Left ventricle myocardium inferior (tissue), 1 donor: ENCODE results near the gene SH3BP5L. TPM values are rescaled to one million over a fixed set of nuclear protein-coding genes. Genes with fewer than 3 reads are reported as not detected.

Source experiments
- DNase-seq: peaks from one replicate; pipeline ENCODE4 v3.0.0-alpha.2; 2020
- H3K27ac ChIP-seq: fragments of 200-600 bp; replicated peaks from 2 replicates; pipeline ENCODE4 v1.8.0; 2021
- H3K27me3 ChIP-seq: fragments of 200-600 bp; 2 replicates; pipeline ENCODE4 v1.8.0; 2021; ENCODE audit warnings: low read depth
- H3K36me3 ChIP-seq: fragments of 200-600 bp; 2 replicates; pipeline ENCODE4 v1.8.0; 2021
- H3K4me1 ChIP-seq: fragments of 200-600 bp; 2 replicates; pipeline ENCODE4 v1.8.0; 2021
- H3K4me3 ChIP-seq: fragments of 200-600 bp; 2 replicates; pipeline ENCODE4 v1.8.0; 2021; ENCODE audit warnings: mild to moderate bottlenecking, moderate library complexity
- H3K9me3 ChIP-seq: fragments of 200-600 bp; replicated peaks from 2 replicates; pipeline ENCODE4 v1.8.0; 2021
- CTCF ChIP-seq: fragments of 200-600 bp; IDR thresholded peaks from 2 replicates; pipeline ENCODE4 v1.8.0; 2021; ENCODE audit warnings: antibody characterized with exemption, mild to moderate bottlenecking, borderline replicate concordance
- intact Hi-C: fragments of 100-400 bp; cut with micrococcal nuclease; formaldehyde crosslinking; loops from one replicate; pipeline ENCODE4 v1.11.0; 2022
- total RNA-seq: library from RNA; stranded (reverse); fragmentation: NEBNext Ultra II Directional; extraction: Animal tissue kit (Norgen Biotek cat#: 25700); gene quantifications from one replicate; pipeline ENCODE4 v1.2.1, GENCODE V29; 2021
- donor health status: DM: no; HTN: yes; CAD: no; lungs with severe emphysema.

The SH3BP5L gene
- total RNA-seq, 1 donor from 2014 or later: 18.0 TPM

GRCh38 chr1:248850124-248850523 lies 24.4 kb upstream of the SH3BP5L start:
- Histone ChIP-seq H3K4me1 (peaks cover 12% of the 10 kb centered on the region), H3K4me3 (no peak overlapping the region), H3K27me3 (no peaks in the 10 kb centered on the region), H3K9me3 (no peaks in the 10 kb centered on the region), H3K27ac (no peak overlapping the region), H3K36me3 (peaks cover 63% of the 10 kb centered on the region)
- intact Hi-C loops: no loop called here
- no peak for DNase-seq
- TF ChIP-seq CTCF: no peak

- no peaks in the 10 kb centered on the region for H3K9me3 ChIP-seq
- H3K36me3 ChIP-seq: peaks cover 68% of the 10 kb centered on the region
- H3K27me3 ChIP-seq: no peaks in the 10 kb centered on the region
- peaks cover 12% of the 10 kb centered on the region for H3K4me1 ChIP-seq
- H3K27ac ChIP-seq: no peak overlapping the region
- no peak for TF ChIP-seq CTCF
- no peak overlapping the region for H3K4me3 ChIP-seq
- DNase-seq: no peak
- intact Hi-C loops: no loop called here
These were observed 23.9 kb upstream of the SH3BP5L start for GRCh38 chr1:248849637-248850036.

GRCh38 chr1:248849152-248849551 lies 23.4 kb upstream of the SH3BP5L start:
- Histone ChIP-seq H3K4me1 (peaks cover 16% of the 10 kb centered on the region), H3K4me3 (no peak overlapping the region), H3K36me3 (peaks cover 71% of the 10 kb centered on the region), H3K9me3 (no peaks in the 10 kb centered on the region), H3K27ac (no peak overlapping the region), H3K27me3 (no peaks in the 10 kb centered on the region)
- intact Hi-C loops: no loop called here
- no peak for DNase-seq
- no peak for TF ChIP-seq CTCF

- no peak for DNase-seq
- peaks cover 21% of the 10 kb centered on the region for H3K4me1 ChIP-seq
- intact Hi-C loops: no loop called here
- no peak overlapping the region for H3K27ac ChIP-seq
- no peaks in the 10 kb centered on the region for H3K27me3 ChIP-seq
- no peak for TF ChIP-seq CTCF
- no peak overlapping the region for H3K4me3 ChIP-seq
- H3K36me3 ChIP-seq: peaks cover 66% of the 10 kb centered on the region
- H3K9me3 ChIP-seq: no peaks in the 10 kb centered on the region
These were observed 22.9 kb upstream of the SH3BP5L start for GRCh38 chr1:248848602-248849001.

GRCh38 chr1:248847956-248848561 lies 22.3 kb upstream of the SH3BP5L start:
- Histone ChIP-seq H3K4me1 (peaks cover 26% of the 10 kb centered on the region), H3K27ac (no peak overlapping the region), H3K4me3 (no peak overlapping the region), H3K27me3 (no peaks in the 10 kb centered on the region), H3K36me3 (peaks cover 64% of the 10 kb centered on the region), H3K9me3 (no peaks in the 10 kb centered on the region)
- TF ChIP-seq CTCF: no peak
- DNase-seq: no peak
- intact Hi-C loops: no loop called here
